ENCODE data around the gene SYMPK.
"Not testable (repeated sequence)": the region's sequence is repeated elsewhere in the genome, so short reads cannot be mapped to it uniquely, and the experiment has no call there.

The SYMPK gene

GRCh38 chr19:45804140-45804958 lies 58.6 kb downstream of the SYMPK start:
- no peak for DNase-seq (ENCODE audit: extremely low read depth, low read depth)
- no peak overlapping the region for H3K4me3 ChIP-seq (replicated peaks; ENCODE audit: low read depth, low read length)
- no peak for TF ChIP-seq CTCF (IDR thresholded peaks at IDR 0.05; ENCODE audit: low read depth, low read length, missing control alignments)

- DNase-seq (ENCODE audit: extremely low read depth, low read depth): no peak
- TF ChIP-seq CTCF (IDR thresholded peaks at IDR 0.05; ENCODE audit: low read depth, low read length, missing control alignments): no peak
- no peak overlapping the region for H3K4me3 ChIP-seq (replicated peaks; ENCODE audit: low read depth, low read length)
These were observed 61.3 kb downstream of the SYMPK start for GRCh38 chr19:45801603-45802175.

- no peak for TF ChIP-seq CTCF (IDR thresholded peaks at IDR 0.05; ENCODE audit: low read depth, low read length, missing control alignments)
- DNase-seq (ENCODE audit: extremely low read depth, low read depth): no peak
- H3K4me3 ChIP-seq (replicated peaks; ENCODE audit: low read depth, low read length): no peak overlapping the region
These were observed 62.8 kb downstream of the SYMPK start for GRCh38 chr19:45800070-45800553.

- not testable (repeated sequence) for H3K4me3 ChIP-seq (replicated peaks; ENCODE audit: low read depth, low read length); DNase-seq (ENCODE audit: extremely low read depth, low read depth)
These were observed 63.4 kb downstream of the SYMPK start for GRCh38 chr19:45799541-45799940.

- peak; percentile 78 for TF ChIP-seq CTCF (IDR thresholded peaks at IDR 0.05; ENCODE audit: low read depth, low read length, missing control alignments)
- H3K4me3 ChIP-seq (replicated peaks; ENCODE audit: low read depth, low read length): no peak overlapping the region
- DNase-seq (ENCODE audit: extremely low read depth, low read depth): no peak
These were observed 63.9 kb downstream of the SYMPK start for GRCh38 chr19:45798995-45799517.

- no peak for TF ChIP-seq CTCF (IDR thresholded peaks at IDR 0.05; ENCODE audit: low read depth, low read length, missing control alignments)
- no peak for DNase-seq (ENCODE audit: extremely low read depth, low read depth)
- H3K4me3 ChIP-seq (replicated peaks; ENCODE audit: low read depth, low read length): no peak overlapping the region
These were observed 68.3 kb downstream of the SYMPK start for GRCh38 chr19:45794627-45795026.

GRCh38 chr19:45793876-45794275 lies 69.1 kb downstream of the SYMPK start:
- no peak for TF ChIP-seq CTCF (IDR thresholded peaks at IDR 0.05; ENCODE audit: low read depth, low read length, missing control alignments)

More at GRCh38 chr19:45793876-45794275, 69.1 kb downstream of the SYMPK start:
- DNase-seq (ENCODE audit: extremely low read depth, low read depth): no peak
- no peak overlapping the region for H3K4me3 ChIP-seq (replicated peaks; ENCODE audit: low read depth, low read length)

Measured in HFF-Myc (cell line).